Suppressor macrophage treated with lipopolysaccharide for 1 hour (primary cell): ENCODE measurements around the gene EDN2.

Experiments
- DNase-seq, 3 donors: peaks; one replicate each; pipeline ENCODE4 v3.0.0-alpha.2; 2020 to 2022

The EDN2 gene

DNA sequence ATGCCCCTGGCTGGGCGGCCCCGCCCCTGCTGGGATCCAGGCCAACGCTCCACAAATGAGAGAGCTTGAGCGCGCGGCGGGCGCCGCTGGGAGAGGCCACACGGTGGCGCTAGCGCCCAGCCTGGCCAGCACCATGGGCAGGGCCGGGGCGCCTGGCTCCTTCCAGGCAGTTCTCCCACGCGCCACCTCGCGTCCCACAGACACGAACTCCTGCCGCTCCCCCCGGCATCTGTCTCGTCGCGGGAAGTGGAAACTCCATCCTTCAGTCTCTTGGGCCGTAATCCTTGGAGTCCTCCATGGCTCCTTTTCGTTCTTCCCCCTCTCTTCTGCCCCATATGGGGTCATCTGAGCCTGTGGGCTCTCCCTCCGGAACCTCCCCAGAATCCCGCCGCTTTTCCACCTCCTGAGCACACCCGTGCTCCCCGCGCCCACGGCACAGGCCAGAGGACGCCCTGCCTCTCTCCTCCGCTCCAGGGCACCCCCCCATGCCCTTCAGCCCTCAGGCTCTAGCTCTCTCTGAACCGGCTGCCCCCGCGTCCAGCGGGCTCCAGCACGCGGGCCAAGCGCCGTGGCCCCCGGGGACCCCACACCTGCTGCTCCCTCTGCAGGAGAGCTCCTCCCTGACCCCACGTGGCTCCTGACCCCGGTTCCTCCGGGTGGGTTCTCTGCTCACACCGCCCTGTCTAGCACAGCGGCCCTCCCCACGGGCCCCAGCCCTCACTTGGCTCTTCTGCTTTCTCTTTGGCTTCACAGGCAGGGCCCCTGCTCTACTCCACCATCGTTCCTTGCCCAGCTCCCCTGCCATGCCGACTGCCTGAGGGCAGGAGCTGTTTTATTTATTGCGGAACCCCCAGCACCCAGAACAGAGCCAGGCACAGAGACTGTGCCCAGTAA, 31.9 kb upstream of the EDN2 start:
- DNase-seq, result peak; percentile 78 to 91 (median 85)

DNA sequence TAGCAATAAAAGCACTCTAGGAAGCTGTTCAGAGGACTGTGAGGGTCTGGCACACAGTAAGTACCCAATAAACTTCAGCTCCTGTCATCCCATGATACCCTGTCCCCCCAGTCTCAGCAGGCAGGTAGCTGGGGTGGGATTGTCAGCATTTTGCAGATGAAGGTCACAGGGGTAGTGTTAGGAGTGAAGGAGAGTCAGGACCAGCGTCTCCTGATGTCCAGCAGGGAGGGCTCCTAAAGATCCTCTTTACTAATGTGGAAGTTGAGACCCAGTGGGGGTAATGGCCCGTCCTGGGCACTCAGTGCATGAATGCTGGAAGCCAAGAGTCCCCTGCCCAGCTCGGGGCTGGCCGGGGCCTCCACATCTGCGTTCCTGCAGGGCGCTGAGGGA, 31.3 kb upstream of the EDN2 start:
- DNase-seq, result no peak

DNA sequence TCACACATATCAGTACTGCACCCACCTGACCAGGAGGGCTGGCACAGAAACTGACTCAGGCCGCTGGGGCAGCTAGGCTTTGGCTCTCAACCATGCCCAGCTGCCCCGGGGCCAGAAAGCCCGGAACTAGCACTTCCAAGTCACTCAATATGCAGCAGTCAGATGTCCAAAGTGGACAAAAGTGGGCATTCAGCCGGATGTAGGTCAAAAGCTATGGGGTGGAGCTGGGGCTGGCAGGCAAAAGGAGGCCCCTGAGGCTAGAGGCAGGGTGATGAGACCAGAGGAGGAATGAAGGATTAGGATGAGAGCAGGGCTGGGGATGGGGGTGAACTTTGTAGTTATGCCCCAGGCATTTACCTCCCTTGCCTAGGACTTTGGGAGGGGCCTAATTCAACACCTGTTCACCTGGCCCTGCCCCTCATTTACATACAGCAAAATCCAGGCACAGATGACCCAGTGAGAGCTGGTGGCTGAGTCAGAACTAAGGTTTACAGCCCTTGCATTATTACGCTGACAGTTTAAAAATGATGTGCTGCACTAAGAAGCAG, 30.7 kb upstream of the EDN2 start:
- DNase-seq, result no peak

DNA sequence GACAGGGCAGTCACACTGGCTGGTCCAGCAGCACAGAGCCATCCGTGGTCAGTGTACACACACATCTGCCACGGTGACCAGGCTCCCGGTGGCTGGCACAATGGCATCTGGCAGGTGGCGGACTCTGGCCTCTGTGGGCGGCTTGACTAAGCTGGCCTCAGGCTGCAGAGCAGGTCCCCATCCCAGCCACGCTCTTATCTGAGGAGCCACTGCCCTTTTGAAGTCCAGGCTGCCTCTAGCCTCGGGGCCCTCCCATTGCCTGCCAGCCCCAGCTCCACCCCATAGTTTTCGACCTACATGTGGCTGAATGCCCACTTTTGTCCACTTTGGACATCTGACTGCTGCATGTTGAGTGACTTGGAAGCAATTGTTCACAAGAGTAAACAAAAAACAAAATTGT, 29.9 kb upstream of the EDN2 start:
- DNase-seq, result no peak

DNA sequence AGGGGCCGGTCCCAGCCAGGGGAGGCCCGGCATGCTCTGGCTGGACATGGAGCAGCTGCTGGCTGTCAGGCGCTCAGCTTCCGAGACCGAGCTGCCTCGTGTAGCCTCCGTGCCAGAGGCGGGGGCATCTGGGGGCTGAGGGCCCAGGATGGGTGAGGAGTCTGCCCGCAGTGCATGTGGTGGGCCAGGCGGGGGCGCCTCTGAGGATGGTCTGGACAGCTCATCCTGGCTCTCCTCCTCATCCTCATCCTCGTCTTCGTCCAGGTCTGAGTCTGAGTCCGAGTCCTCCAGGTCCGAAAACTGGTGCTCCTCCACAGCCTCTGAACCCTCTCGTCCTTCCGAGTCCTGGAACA, 28.9 kb upstream of the EDN2 start:
- peak in 2 of 3 donors; percentile 24 to 39 for DNase-seq

DNA sequence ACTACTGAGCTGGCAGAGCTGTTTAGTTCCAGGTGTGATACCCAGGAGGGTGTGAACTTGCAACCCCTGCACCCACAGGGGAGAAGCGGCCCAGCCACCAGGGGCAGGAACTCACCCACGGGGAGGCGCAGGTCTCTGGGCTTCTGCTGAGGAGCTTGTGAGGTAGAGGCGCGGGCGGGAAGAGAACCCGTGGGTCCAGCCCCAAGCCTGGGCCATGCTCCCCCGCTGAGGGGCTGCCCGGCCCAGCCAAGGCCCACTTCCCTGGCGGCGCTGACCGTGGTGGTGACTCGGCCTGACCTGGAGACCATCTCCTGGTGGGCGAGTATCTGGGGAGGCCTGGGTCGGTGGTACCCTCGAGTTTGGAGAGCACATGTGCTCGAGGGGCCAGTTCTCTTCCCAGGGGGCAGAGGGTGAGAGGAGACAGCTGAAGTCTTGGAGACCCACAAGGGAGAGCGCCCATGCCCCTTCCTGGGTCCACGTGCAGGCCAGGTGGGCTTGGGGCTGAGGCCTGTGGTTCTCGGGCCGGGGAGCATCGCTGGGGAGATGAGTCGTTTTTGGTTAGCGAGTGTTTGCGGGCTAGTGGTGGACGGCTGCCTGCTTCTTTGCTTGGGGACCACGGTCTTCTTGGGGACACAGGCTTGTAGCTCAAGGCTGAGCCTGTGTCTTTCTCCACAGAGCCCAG, 28.4 kb upstream of the EDN2 start:
- no peak for DNase-seq

DNA sequence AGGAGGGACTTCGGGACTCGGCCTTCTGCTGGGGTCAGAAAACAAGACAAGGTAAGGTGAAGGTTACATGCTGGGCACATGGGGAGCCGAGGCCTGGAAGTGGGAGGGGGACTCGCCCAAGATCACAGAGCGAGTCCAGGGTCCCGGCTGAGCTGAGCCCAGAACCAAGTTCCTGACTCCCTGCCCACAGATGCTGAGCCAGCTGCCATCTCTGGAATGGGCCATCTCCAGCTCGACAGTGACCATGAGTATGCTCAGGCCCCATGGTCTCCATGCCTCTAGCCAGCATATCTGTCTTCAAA, 26.7 kb upstream of the EDN2 start:
- DNase-seq, result no peak

DNA sequence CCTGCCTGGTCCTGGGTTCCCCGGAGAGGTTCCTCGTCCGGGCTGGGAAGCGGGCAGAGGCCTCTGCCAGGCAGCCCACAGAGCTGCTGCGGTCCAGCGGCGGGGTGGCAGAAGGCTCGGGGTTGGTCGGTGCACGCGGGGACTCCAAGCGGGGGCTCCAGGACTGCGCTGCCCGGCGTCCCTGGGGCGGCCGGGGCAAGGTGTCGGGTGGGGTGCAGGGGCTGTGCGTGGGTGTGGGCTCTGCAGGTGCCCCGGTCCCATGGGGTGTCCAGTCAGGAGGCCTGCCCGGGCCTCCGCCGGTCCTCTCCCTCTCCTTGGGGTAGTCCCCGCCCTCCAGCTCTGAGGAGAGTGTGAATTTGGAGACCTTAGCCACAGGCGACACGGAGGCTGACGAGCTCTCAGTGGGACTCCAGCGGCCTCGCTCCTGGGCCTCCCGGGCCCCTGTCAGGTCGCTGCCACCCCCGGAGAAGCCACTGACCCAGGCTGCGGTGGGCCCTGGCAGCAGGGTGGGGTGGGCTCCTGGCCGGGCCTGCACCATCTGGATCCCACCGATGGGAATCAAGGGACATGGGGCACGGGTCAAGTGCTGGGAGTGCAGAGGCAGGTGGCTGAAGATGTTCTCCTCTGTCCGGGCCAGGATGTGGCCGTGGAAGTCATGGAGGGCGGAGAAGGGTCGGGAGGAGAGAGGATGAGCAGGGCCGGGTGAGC, 26.2 kb upstream of the EDN2 start:
- DNase-seq, result no peak

DNA sequence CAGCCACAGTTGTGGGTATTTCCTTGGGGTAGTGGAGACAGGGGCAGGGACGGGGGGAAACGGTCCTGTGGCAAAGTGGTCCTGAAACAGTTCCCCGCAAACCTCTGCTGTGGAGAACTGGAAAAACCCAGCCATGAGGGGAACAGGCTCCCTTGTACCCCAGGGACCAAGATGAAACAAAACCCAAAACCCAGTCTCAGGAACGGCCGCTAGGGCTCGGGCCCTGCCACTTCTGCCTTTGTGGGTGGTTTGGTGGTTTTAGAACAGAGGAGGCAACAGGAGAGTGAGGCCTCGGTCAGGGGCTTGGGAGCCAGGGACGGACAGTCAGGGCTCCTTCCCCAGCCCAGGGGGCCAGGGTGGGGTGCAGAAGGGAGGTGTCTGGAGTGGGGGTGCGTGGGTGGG, 24.8 kb upstream of the EDN2 start:
- DNase-seq, result no peak

DNA sequence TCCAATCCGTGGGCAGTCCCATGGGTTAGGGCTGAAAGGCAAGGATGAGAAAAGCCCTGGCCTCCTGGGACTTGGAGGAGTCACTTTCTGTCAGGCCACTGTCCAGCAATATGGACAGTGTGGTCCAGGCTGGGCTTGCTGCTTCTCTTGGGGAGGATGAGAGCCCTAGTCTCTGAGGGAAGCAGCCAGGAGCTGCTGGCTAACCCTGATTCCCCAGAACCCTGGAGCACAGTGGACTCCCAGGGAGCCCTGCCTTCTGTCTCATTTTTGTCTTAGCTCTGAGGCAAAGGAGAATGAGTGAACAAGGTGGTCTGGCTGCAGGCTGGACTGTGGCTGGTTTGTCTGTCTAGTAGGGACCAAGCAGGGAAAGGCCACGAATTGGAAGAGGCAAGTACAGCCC, 23.8 kb upstream of the EDN2 start:
- no peak for DNase-seq

DNA sequence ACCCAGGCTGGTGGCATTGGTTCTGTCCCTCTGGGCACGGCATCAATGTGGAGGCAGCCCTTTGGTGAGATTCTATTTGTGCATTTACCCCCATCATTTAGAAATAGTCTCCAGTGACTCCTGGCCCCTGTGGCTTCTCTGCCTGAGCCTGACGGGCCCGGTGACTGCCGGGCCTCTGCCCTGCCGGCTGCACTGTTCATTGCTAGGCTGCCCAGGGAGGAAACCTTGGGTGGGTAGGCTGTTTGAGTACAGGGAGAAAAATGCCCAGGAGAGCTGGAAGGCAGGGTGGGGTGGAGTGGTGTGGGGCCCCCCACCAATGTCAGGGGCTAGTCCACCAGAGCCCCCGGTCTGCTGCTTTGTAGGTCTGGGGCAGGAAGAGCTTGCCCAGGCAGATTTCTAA, 23.4 kb upstream of the EDN2 start:
- no peak for DNase-seq

DNA sequence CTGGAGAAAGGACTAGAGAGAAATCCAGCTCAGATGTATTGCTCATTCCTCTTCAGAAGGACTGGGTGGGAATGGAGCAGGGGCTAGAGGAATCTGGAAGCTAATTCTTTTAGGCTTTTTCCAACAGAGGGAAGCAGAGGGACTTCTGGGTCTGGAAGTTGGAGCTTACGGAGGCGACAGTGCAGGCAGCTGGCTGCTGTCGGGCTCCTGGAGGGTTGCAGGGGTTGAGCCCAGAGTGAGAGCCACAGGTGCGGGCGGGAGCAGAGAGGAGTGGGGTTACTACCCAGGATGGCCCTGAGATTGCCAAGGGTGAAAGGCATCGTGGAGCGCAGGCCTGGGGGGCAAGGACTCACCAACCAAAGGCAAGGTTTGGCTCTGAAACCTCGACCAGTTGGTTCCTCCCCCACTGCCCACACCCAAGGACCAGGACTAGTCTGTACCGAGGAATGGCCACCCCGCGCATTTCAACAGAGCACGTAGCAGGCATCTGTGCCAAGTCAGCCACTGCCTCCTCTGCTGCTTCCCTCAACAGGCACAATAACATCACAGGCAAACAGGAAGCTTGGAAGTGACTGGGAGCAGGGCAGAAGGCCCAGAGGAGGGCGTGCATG, 22.7 kb upstream of the EDN2 start:
- DNase-seq, result no peak

DNA sequence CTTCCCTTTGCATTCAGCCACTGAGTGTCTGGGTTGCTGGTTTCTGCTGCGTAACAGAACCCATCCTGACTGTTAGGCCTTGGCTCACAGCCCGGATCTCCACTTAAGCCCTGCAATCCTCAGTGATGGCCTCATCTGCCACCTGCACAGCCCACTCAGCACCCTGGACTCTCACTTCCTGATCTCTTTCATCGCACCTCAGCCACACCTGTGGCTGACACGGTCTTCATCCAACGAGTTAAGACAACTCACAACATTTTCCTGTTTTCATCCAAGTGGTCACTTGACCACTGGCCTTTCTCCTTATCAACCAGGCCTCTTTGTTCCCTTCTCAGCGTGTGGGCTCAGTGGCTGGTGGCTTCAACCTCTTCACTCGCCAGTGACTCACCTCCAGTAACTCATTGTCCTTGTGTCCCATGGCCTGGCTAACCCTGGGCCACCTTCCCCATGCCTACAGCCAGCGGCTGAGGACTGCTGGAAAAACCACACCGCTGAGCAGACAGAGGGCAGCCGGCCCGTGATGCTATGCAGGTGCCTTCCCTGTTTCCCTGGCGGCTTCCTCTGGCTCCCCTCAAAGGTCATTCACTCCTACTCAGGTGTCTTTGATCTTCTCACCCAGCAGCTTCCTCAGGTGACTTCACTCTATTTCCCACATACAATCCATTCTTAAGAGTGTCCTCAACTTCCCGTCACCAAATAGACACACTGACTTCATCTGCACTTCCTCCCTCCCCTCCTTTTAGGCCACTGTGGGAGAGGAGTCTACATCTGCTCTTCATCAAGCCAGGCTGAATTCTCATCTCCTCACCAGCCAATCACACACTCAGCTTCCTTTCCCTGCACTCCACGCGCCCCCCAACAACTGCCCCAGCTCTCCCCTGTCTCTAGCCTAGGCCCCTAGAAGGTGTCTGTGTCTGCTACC, 19.9 kb upstream of the EDN2 start:
- DNase-seq, result peak; percentile 34 to 55 (median 51)

DNA sequence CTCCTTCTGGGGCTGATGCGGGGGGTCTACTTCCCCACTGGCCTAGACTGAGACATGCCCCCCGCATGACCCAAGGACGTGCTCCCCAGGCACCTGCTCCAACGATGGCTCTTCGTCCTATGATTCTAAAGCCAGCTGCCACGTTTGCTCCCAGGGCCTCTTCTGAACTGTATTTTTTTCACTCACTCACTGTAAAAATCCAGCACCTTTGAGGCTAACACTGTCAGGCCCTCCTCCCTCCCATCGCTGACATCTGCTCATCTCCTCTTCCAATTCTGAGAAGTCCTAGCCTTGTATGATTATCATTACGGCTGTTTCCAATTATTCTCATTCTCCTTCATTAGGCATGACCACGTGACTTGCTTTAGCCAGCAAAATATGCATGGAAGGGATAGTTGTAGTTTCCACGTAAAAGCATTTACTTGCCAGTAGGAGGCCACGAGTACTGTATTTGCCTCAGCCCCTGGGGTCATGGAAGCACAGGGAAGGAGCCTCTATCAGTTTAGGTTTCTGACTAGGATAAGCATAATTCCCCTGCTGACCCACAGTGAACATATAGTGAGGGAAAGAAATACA, 19.1 kb upstream of the EDN2 start:
- no peak for DNase-seq

DNA sequence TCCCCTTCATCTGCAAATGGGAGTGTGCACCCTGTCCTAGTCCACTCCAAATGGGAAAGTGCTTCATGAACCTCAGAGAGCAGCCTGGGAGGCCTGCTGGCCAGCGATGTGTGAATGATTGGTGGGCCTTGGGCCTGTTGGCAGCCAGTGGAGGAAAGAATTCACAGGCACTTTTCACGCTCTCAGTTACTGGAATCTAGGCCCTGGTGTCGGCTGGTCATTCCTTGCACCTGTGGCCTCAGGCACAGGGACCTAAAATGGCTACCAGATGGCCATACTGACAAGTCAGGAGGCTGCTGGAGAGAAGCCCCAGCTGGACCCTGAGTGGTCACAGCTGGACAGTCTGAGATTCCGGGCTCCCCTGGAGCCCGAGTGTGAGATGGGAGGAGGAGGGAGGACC, 18.4 kb upstream of the EDN2 start:
- no peak for DNase-seq

DNA sequence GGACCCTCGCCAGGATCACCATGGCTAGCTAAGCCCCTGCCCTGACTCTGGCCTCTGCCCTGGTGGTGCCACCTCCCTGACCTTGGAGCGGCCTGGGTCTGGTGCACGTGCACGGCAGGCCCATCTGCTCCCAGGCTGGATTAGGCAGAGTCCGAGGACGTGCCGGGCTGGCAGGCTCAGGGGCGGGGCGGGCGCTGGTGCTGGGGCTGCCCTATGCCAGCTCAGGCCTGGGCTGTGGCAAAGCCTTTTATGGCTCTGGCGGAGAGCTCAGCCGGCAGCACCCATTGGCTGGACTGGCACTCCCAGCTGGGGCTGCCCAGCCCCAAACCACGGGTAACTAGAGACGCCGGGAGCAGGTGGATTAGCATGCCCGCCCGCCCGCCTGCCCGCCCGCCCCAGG, 17.1 kb upstream of the EDN2 start:
- no peak for DNase-seq

DNA sequence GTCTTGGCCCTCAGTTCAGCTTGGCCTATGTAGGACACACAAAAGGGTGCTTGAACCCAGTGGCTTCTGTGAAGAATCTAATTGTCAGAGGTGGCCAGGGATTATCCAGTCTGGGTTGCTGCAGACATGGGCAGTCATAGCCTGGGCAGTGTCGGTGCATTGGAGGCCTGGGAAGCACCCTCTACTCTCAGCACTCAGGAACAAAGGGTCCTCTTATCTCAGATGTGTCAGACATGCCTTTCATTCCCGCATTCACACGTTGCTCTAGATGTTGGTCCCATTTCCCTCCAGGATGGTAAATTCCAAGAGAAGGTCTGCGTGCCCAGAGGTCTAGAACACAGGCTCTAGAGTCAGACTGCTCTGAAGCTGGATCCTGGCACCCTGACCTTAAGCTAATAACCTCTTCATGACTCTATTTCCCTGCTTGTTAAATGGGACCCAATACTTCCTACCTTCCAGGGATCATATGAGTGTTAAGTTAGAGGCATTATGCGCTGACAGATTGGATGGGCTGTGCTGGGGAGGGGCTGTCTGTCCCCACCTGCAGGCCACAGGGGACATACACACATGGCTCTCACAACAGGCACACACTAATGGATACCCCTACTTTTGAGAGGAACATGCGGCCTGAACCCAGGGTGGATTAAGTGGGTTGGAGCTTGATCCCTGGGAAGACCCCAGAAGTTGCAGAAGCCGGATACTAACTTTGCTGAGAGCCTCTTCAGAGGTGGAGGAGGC, 16.5 kb upstream of the EDN2 start:
- no peak for DNase-seq

DNA sequence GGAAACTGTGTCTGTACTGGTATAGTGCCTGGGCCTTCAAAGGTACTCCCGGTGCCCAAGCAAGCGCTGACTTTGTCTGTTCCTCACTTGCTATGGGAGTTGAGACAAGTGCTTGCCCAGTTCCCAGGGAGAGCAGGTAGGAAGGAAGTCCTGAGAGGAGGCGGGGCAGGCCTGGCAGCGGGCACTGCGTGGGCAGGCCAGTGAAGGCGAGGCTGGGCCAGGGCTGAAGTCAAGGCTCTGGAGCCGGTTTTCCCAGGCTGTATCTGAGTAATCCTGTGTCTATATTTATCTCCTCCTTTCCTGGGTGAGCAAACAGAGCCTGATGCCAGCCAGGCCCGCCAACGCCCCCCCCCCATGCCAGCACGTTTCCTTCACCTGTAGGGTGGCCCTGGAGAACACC, 15.9 kb upstream of the EDN2 start:
- DNase-seq, result no peak

DNA sequence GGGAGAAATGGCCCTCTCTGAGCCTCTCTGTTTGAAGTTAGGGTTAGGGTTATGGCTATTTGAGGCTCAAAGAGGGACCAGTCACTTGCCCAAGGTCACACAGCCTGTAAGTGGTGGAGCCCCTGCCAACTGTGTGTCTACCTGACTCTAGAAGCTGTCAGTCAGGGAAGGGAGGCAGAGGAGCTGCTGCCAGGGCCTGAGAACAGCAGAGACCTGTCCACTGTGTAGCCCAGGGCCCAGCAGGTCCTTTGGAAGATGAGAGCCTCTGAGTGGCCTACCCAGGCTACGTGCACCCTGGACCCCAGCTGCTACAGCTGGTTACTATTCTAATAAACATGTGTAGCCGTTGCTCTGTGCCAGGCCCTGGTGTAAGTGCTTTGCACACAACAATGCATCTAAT, 15.1 kb upstream of the EDN2 start:
- no peak for DNase-seq

DNA sequence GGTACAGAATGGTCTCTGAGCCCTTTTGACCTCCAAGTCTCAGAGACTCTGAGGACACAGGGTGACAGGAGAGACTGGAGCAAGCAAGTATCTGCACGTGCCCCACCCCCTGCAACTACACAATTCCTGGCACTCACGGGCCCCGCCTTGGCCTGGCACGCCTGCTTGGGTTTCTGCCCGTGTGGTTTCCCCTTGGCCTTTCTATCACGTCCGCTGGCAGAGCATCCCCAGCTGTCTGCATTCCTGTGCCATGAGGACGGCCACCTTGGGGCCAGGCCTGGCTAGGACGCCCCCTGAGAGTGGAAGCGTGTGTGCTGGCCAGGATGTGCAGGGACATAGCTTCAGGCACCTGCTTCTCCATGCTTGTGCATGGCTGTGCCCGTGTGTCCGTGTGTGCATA, 14.3 kb upstream of the EDN2 start:
- DNase-seq, result no peak

DNA sequence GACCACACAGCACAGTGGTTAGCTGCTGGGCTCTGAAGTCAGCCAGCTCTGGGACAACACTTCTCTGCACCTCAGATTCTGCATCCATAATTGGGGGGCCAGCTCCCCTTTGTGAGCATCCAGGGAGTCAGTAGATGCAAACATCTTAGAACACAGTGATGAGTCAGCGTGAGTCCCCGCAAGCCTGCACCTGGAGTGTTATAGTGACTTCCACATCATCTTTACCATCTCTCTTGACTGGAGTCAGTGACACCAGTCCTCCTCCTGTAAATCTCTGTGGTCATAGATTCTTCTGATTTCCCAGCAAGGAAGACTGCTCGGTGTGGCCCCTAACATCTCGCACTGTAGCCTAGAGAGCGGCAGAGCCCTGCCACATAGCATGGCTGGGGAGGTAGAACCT, 13.9 kb upstream of the EDN2 start:
- no peak for DNase-seq
